ENCODE measurements around the gene DNAH6.

The DNAH6 gene

GRCh38 chr2:84519332-84519957, 3.1 kb downstream of the DNAH6 start:
- TF ChIP-seq MYC (IDR thresholded peaks at IDR 0.05; ENCODE audit: low read depth, low read length) (no peak), POLR2A (IDR thresholded peaks at IDR 0.05; ENCODE audit: extremely low read depth, insufficient read length) (no peak)
- TF ChIP-seq, protein P1, sequence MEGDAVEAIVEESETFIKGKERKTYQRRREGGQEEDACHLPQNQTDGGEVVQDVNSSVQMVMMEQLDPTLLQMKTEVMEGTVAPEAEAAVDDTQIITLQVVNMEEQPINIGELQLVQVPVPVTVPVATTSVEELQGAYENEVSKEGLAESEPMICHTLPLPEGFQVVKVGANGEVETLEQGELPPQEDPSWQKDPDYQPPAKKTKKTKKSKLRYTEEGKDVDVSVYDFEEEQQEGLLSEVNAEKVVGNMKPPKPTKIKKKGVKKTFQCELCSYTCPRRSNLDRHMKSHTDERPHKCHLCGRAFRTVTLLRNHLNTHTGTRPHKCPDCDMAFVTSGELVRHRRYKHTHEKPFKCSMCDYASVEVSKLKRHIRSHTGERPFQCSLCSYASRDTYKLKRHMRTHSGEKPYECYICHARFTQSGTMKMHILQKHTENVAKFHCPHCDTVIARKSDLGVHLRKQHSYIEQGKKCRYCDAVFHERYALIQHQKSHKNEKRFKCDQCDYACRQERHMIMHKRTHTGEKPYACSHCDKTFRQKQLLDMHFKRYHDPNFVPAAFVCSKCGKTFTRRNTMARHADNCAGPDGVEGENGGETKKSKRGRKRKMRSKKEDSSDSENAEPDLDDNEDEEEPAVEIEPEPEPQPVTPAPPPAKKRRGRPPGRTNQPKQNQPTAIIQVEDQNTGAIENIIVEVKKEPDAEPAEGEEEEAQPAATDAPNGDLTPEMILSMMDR (IDR thresholded peaks at IDR 0.05; ENCODE audit: low read depth, low read length): no peak
- TF ChIP-seq, protein P2, sequence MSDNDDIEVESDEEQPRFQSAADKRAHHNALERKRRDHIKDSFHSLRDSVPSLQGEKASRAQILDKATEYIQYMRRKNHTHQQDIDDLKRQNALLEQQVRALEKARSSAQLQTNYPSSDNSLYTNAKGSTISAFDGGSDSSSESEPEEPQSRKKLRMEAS (IDR thresholded peaks at IDR 0.05; ENCODE audit: low read depth, low read length): no peak
- DNase-seq (ENCODE audit: low read depth): no peak
- no peak overlapping the region for H3K4me3 ChIP-seq (ENCODE audit: low read depth, low read length)

GRCh38 chr2:84526562-84526961, 10.3 kb downstream of the DNAH6 start:
- TF ChIP-seq, protein P2 (IDR thresholded peaks at IDR 0.05; ENCODE audit: low read depth, low read length): no peak
- TF ChIP-seq MYC (IDR thresholded peaks at IDR 0.05; ENCODE audit: low read depth, low read length) (no peak), POLR2A (IDR thresholded peaks at IDR 0.05; ENCODE audit: extremely low read depth, insufficient read length) (no peak)
- TF ChIP-seq, protein P1 (IDR thresholded peaks at IDR 0.05; ENCODE audit: low read depth, low read length): no peak
- DNase-seq (ENCODE audit: low read depth): no peak
- H3K4me3 ChIP-seq (ENCODE audit: low read depth, low read length): no peak overlapping the region

- DNase-seq (ENCODE audit: low read depth): no peak
- TF ChIP-seq, protein P1 (IDR thresholded peaks at IDR 0.05; ENCODE audit: low read depth, low read length): no peak
- TF ChIP-seq POLR2A (IDR thresholded peaks at IDR 0.05; ENCODE audit: extremely low read depth, insufficient read length): no peak
- H3K4me3 ChIP-seq (ENCODE audit: low read depth, low read length): no peak overlapping the region
These were observed 11.1 kb downstream of the DNAH6 start for GRCh38 chr2:84527137-84528129.

DNA sequence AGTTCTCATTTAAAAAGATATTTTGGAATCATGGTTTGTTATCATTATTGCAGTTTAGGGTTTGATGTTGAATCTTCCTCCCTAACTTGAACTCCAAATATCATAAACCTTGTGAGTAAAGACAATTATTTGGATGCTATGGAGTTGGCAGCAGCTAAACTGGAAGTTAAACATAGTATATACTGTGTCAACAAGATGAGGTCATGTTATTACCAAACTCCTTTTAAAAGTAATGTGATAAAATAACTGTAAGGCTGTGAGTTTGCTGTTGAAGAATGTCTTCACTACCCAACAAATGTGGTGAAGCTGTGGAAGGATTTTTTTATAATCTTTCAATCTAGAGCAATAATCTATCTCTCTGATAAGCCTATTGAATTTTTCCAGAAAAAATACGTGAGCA, 16.0 kb downstream of the DNAH6 start:
- no peak for DNase-seq (ENCODE audit: low read depth)
- H3K4me3 ChIP-seq (ENCODE audit: low read depth, low read length): no peak overlapping the region
- no peak for TF ChIP-seq MYC (IDR thresholded peaks at IDR 0.05; ENCODE audit: low read depth, low read length)
- TF ChIP-seq POLR2A (IDR thresholded peaks at IDR 0.05; ENCODE audit: extremely low read depth, insufficient read length): no peak
- TF ChIP-seq, protein P1 (IDR thresholded peaks at IDR 0.05; ENCODE audit: low read depth, low read length): no peak
- TF ChIP-seq, protein P2 (IDR thresholded peaks at IDR 0.05; ENCODE audit: low read depth, low read length): no peak

DNA sequence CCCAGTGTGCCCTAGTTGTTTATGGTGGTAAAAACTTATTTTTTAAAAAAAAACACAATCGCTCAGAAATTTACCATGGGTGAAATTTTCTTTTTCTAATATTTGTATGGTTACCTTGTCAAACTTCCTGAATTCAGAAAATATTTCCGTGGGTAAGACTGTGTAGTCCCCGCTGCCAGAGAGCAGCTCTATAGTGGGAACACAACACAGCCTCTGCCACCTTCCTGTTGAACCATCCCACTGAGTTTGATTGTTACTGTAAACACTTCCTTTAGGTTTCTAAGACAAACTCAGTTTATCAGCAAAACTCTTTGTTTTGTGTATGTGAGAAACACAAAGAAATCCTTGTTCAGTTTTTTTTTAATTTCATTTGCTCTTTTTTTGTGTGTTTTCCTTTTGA, 17.9 kb downstream of the DNAH6 start:
- DNase-seq (ENCODE audit: low read depth): no peak
- TF ChIP-seq POLR2A (IDR thresholded peaks at IDR 0.05; ENCODE audit: extremely low read depth, insufficient read length): no peak
- TF ChIP-seq, protein P1 (IDR thresholded peaks at IDR 0.05; ENCODE audit: low read depth, low read length): no peak
- TF ChIP-seq, protein P2 (IDR thresholded peaks at IDR 0.05; ENCODE audit: low read depth, low read length): no peak
- no peak for TF ChIP-seq MYC (IDR thresholded peaks at IDR 0.05; ENCODE audit: low read depth, low read length)
- H3K4me3 ChIP-seq (ENCODE audit: low read depth, low read length): no peak overlapping the region

Measured in NB4 (cell line).